RWPE2 (cell line): ENCODE data around the gene CLASP1.

ENCODE experiments used
- ATAC-seq: fragments of 200-7000 bp; cut with Tn5 transposase; 3 replicates; pipeline ENCODE4 v1.9.1; 2021; ENCODE audit warnings: low read depth
- DNase-seq: peaks from one replicate; pipeline ENCODE4 v3.0.0-alpha.2; 2020; ENCODE audit warnings: low spot score
- H3K27ac ChIP-seq: fragments of 450-650 bp; 2 replicates; pipeline ENCODE4 v1.5.1; 2017; ENCODE audit warnings: mild to moderate bottlenecking; ENCODE audit not compliant: poor library complexity, severe bottlenecking
- H3K27me3 ChIP-seq: fragments of 250-450 bp; sonication (Bioruptor Pico); 2 replicates; pipeline ENCODE4 v1.5.1; 2021; ENCODE audit warnings: mild to moderate bottlenecking, moderate library complexity; ENCODE audit not compliant: insufficient read depth, poor library complexity, severe bottlenecking
- H3K36me3 ChIP-seq: fragments of 250-450 bp; sonication (Bioruptor Pico); 2 replicates; pipeline ENCODE4 v1.5.1; 2020; ENCODE audit warnings: low read depth, mild to moderate bottlenecking, moderate library complexity
- H3K4me1 ChIP-seq: fragments of 250-450 bp; sonication (Bioruptor Pico); 2 replicates; pipeline ENCODE4 v1.5.1; 2021; ENCODE audit warnings: mild to moderate bottlenecking, moderate library complexity; ENCODE audit not compliant: insufficient read depth, poor library complexity, severe bottlenecking
- H3K4me3 ChIP-seq: fragments of 250-450 bp; sonication (Bioruptor Pico); 2 replicates; pipeline ENCODE4 v1.5.1; 2021; ENCODE audit warnings: mild to moderate bottlenecking, moderate library complexity; ENCODE audit not compliant: severe bottlenecking
- H3K9me3 ChIP-seq: fragments of 250-450 bp; sonication (Bioruptor Pico); 2 replicates; pipeline ENCODE4 v1.5.1; 2021; ENCODE audit warnings: mild to moderate bottlenecking, moderate library complexity; ENCODE audit not compliant: severe bottlenecking
- TF ChIP-seq, protein P1 (sequence below): fragments of 450-650 bp; IDR thresholded peaks from one replicate; pipeline ENCODE4 v1.5.1; 2017; ENCODE audit warnings: mild to moderate bottlenecking, moderate library complexity; ENCODE audit not compliant: poor library complexity, severe bottlenecking

CLASP1 gene

GRCh38 chr2:121510857-121511256 is 138.4 kb downstream of the CLASP1 start:
- no peak for DNase-seq
- Histone ChIP-seq H3K9me3 (no peaks in the 10 kb centered on the region), H3K4me1 (peaks cover 23% of the 10 kb centered on the region), H3K36me3 (peaks cover 87% of the 10 kb centered on the region), H3K27me3 (no peaks in the 10 kb centered on the region), H3K27ac (no peak overlapping the region), H3K4me3 (no peak overlapping the region)
- ATAC-seq: no peak
- TF ChIP-seq, protein P1, sequence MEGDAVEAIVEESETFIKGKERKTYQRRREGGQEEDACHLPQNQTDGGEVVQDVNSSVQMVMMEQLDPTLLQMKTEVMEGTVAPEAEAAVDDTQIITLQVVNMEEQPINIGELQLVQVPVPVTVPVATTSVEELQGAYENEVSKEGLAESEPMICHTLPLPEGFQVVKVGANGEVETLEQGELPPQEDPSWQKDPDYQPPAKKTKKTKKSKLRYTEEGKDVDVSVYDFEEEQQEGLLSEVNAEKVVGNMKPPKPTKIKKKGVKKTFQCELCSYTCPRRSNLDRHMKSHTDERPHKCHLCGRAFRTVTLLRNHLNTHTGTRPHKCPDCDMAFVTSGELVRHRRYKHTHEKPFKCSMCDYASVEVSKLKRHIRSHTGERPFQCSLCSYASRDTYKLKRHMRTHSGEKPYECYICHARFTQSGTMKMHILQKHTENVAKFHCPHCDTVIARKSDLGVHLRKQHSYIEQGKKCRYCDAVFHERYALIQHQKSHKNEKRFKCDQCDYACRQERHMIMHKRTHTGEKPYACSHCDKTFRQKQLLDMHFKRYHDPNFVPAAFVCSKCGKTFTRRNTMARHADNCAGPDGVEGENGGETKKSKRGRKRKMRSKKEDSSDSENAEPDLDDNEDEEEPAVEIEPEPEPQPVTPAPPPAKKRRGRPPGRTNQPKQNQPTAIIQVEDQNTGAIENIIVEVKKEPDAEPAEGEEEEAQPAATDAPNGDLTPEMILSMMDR: no peak

DNA sequence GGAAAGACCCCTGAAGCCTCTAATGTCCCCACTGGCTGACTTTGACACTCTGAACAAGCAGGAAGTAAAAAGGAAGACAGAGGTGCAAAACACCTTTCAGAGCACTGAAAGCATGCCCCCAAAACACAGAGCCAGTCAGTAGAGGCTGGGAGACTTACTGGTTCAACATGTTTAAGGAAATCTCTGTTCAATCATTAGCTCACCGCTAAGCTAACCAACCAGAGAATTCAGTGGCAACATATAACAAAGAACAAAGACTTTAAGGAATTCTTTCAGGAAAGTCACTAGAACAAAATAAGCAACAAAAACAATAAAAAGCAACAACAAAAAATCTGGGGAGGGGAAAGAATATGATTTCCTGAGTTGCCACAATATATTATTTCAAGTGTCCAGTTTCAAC is 142.6 kb downstream of the CLASP1 start:
- TF ChIP-seq, protein P1: no peak
- Histone ChIP-seq H3K27me3 (no peaks in the 10 kb centered on the region), H3K9me3 (no peaks in the 10 kb centered on the region), H3K4me3 (no peak overlapping the region), H3K36me3 (peaks cover 58% of the 10 kb centered on the region), H3K4me1 (peaks cover 62% of the 10 kb centered on the region), H3K27ac (peak overlapping the region; percentile 100)
- DNase-seq: no peak
- no peak for ATAC-seq

DNA sequence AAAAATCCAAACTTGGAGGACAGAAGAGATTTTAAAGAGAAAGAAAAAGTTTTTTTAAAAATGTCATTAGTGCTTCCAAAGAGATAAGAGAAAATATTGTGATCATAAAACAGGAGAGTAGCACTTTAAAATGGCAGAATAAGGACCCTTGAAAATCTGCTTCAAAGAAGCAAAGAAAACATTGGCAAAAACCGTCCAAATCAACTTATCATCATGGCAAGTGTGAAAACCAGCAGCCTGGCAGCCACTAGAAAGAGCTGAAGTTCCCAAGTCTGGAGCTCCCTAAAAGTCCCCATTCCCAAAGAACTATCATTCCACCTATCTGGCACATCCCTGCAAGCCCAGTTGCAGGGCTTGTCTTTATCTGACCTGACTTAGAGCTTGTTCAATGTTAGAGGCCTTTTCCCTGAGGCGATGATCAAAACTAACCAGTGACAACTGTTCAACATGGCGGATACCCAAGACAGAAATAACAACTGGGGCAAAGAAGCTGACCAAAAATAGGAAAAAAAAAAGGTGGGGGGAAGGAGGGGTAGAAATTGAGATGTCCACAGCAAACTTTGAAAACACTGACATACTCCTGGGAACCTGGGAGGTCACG is 143.2 kb downstream of the CLASP1 start:
- Histone ChIP-seq H3K4me3 (no peak overlapping the region), H3K36me3 (peaks cover 53% of the 10 kb centered on the region), H3K4me1 (peaks cover 66% of the 10 kb centered on the region), H3K27me3 (no peaks in the 10 kb centered on the region), H3K27ac (peak overlapping the region; percentile 100), H3K9me3 (no peaks in the 10 kb centered on the region)
- TF ChIP-seq, protein P1: no peak
- no peak for ATAC-seq
- DNase-seq: no peak

DNA sequence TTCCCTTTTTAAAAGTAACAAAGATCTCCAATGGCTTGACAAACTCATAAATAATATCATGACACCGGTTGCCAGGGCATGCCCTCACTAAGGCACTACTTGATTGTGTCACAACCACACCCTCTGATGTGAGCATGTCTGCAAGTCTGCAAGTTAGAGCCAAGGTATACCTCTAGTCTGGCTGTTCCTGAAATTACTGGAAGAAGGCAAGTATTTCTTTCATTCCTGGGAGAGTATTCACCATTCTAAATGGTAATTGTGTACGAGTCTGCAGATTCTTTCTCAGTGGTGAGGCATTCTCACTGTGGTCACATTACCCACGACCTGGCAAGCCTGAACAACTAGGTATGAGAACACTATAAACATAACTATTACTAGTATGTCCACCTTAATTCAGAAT is 144.3 kb downstream of the CLASP1 start:
- ATAC-seq (peak; percentile 85), DNase-seq (peak; percentile 89)
- peaks cover 77% of the 10 kb centered on the region for H3K4me1 ChIP-seq
- no peak overlapping the region for H3K4me3 ChIP-seq
- no peaks in the 10 kb centered on the region for H3K9me3 ChIP-seq
- H3K27me3 ChIP-seq: no peaks in the 10 kb centered on the region
- peaks cover 50% of the 10 kb centered on the region for H3K36me3 ChIP-seq
- H3K27ac ChIP-seq: peak overlapping the region; percentile 100
- TF ChIP-seq, protein P1: no peak

- DNase-seq (no peak), ATAC-seq (no peak)
- TF ChIP-seq, protein P1: no peak
- H3K27ac ChIP-seq: peak overlapping the region; percentile 100
- H3K4me1 ChIP-seq: peaks cover 80% of the 10 kb centered on the region
- H3K4me3 ChIP-seq: no peak overlapping the region
- no peaks in the 10 kb centered on the region for H3K9me3 ChIP-seq
- no peaks in the 10 kb centered on the region for H3K27me3 ChIP-seq
- H3K36me3 ChIP-seq: peaks cover 50% of the 10 kb centered on the region
These were observed 144.9 kb downstream of the CLASP1 start for GRCh38 chr2:121504316-121504715.
